ENCODE results near the gene SHROOM3. TPM values are rescaled to one million over a fixed set of nuclear protein-coding genes. Genes with fewer than 3 reads are reported as not detected.

SHROOM3 gene
- total and polyA plus RNA-seq, 2 donors (not counting 3 experiments of a cell fraction or from before 2014, with no cell fraction given): 2.7 to 6.7 TPM

GRCh38 chr4:76813070-76813469 is 378.0 kb downstream of the SHROOM3 start:
- no peaks in the 10 kb centered on the region for H3K27me3 ChIP-seq (ENCODE audit: control insufficient read depth in 2 of 2, insufficient read depth in 2 of 2, low read length in 2 of 2)
- no peak overlapping the region for H3K4me2 ChIP-seq (ENCODE audit: insufficient read depth, low read length)
- DNase-seq (ENCODE audit: low read depth, low spot score): no peak
- H3K9ac ChIP-seq (replicated peaks; ENCODE audit: extremely low read depth, insufficient read depth, low read length): no peak overlapping the region
- H3K27ac ChIP-seq (ENCODE audit: insufficient read depth, low read depth, low read length): no peak overlapping the region
- dilution Hi-C loops (cut with MboI; ENCODE audit: extremely low pct_ligation_motif_present, low sequenced_read_pairs) (no loop called here), intact Hi-C loops (cut with micrococcal nuclease) (no loop called here)
- H3K36me3 ChIP-seq (ENCODE audit: control insufficient read depth in 2 of 2, extremely low read depth in 1 of 2, insufficient read depth in 2 of 2, low read length in 2 of 2): no peaks in the 10 kb centered on the region
- H3K9me3 ChIP-seq (replicated peaks; ENCODE audit: control insufficient read depth, insufficient read depth, low read length): no peaks in the 10 kb centered on the region
- BruUV-seq (replicated peaks): no TSS peak
- no peaks in the 10 kb centered on the region for H4K20me1 ChIP-seq (replicated peaks; ENCODE audit: control insufficient read depth, extremely low read depth, insufficient read depth, low read length)
- H3K79me2 ChIP-seq (ENCODE audit: control insufficient read depth, insufficient read depth, low read length): no peaks in the 10 kb centered on the region
- ChIA-PET POLR2A (interaction anchor here (1.2 kb wide), 1 partner anchor 10 kb away, joined by 3 read pairs; no protein-coding TSS in a partner anchor), CTCF (interaction anchor here (1.2 to 1.8 kb wide), 2 partner anchors 10 to 12 kb away, joined by 4 to 8 read pairs; no protein-coding TSS in a partner anchor)
- no peak overlapping the region for H2AFZ ChIP-seq (ENCODE audit: low read depth, low read length)
- no peak overlapping the region for H3K4me3 ChIP-seq (replicated peaks in 1 of 3; ENCODE audit: insufficient read depth in 1 of 3, low read depth in 1 of 3, low read length in 3 of 3)
- no peaks in the 10 kb centered on the region for H3K9me1 ChIP-seq (replicated peaks; ENCODE audit: control insufficient read depth, extremely low read depth, insufficient read depth, low read length)
- peak; percentile 24 for FAIRE-seq
- peaks cover 3% of the 10 kb centered on the region for H3K4me1 ChIP-seq (ENCODE audit: control insufficient read depth, extremely low read depth, insufficient read depth, low read length)
- TF ChIP-seq FOS (IDR thresholded peaks at IDR 0.05; ENCODE audit: borderline replicate concordance, insufficient read depth, low read length): no peak
- TF ChIP-seq POLR2AphosphoS5 (IDR thresholded peaks at IDR 0.05; ENCODE audit: insufficient read depth, low read depth, low read length): no peak
- no peak for TF ChIP-seq EZH2 (IDR thresholded peaks at IDR 0.05; ENCODE audit: borderline replicate concordance, low read depth, low read length, severe bottlenecking)

GRCh38 chr4:76821641-76822040 is 386.6 kb downstream of the SHROOM3 start:
- intact Hi-C loops (cut with micrococcal nuclease) (no loop called here), dilution Hi-C loops (cut with MboI; ENCODE audit: extremely low pct_ligation_motif_present, low sequenced_read_pairs) (no loop called here)
- Histone ChIP-seq H4K20me1 (replicated peaks; ENCODE audit: control insufficient read depth, extremely low read depth, insufficient read depth, low read length) (no peaks in the 10 kb centered on the region), H3K9me3 (replicated peaks; ENCODE audit: control insufficient read depth, insufficient read depth, low read length) (no peaks in the 10 kb centered on the region), H3K4me1 (ENCODE audit: control insufficient read depth, extremely low read depth, insufficient read depth, low read length) (no peaks in the 10 kb centered on the region), H3K9ac (replicated peaks; ENCODE audit: extremely low read depth, insufficient read depth, low read length) (no peak overlapping the region), H3K79me2 (ENCODE audit: control insufficient read depth, insufficient read depth, low read length) (no peaks in the 10 kb centered on the region), H3K27me3 (ENCODE audit: control insufficient read depth in 2 of 2, insufficient read depth in 2 of 2, low read length in 2 of 2) (no peaks in the 10 kb centered on the region), H3K36me3 (ENCODE audit: control insufficient read depth in 2 of 2, extremely low read depth in 1 of 2, insufficient read depth in 2 of 2, low read length in 2 of 2) (no peaks in the 10 kb centered on the region), H3K9me1 (replicated peaks; ENCODE audit: control insufficient read depth, extremely low read depth, insufficient read depth, low read length) (no peaks in the 10 kb centered on the region), H3K4me3 (replicated peaks in 1 of 3; ENCODE audit: insufficient read depth in 1 of 3, low read depth in 1 of 3, low read length in 3 of 3) (no peak overlapping the region), H3K4me2 (ENCODE audit: insufficient read depth, low read length) (no peak overlapping the region), H3K27ac (ENCODE audit: insufficient read depth, low read depth, low read length) (no peak overlapping the region), H2AFZ (ENCODE audit: low read depth, low read length) (no peak overlapping the region)
- TF ChIP-seq GATA2 (IDR thresholded peaks at IDR 0.05; ENCODE audit: insufficient read depth, insufficient read length, low read depth, low read length) (no peak), MYC (IDR thresholded peaks at IDR 0.05; ENCODE audit: low read depth, low read length) (no peak), JUN (IDR thresholded peaks at IDR 0.05; ENCODE audit: borderline replicate concordance, insufficient read depth, insufficient read length, low read depth) (no peak), POLR2A (IDR thresholded peaks at IDR 0.05; ENCODE audit: low read depth, low read length) (no peak), CTCF (IDR thresholded peaks at IDR 0.05; ENCODE audit: extremely low read depth in 1 of 2, insufficient read depth in 1 of 2, low read depth in 1 of 2, low read length in 2 of 2) (no peak), EZH2 (IDR thresholded peaks at IDR 0.05; ENCODE audit: borderline replicate concordance, low read depth, low read length, severe bottlenecking) (no peak), MAX (IDR thresholded peaks at IDR 0.05; ENCODE audit: insufficient read depth, insufficient read length) (no peak), POLR2AphosphoS5 (IDR thresholded peaks at IDR 0.05; ENCODE audit: insufficient read depth, low read depth, low read length) (no peak), FOS (IDR thresholded peaks at IDR 0.05; ENCODE audit: borderline replicate concordance, insufficient read depth, low read length) (no peak)
- BruUV-seq (replicated peaks): no TSS peak
- ChIA-PET POLR2A (no interaction called here), CTCF (interaction anchor here (1.7 kb wide), 1 partner anchor 9 kb away, joined by 5 read pairs; no protein-coding TSS in a partner anchor)
- no peak for FAIRE-seq
- no peak for DNase-seq (ENCODE audit: low read depth, low spot score)

Data from endothelial cell of umbilical vein (primary cell).